Kidney (tissue), 14 donors: Measurements from ENCODE around the gene REV3L. TPM values are rescaled to one million over a fixed set of nuclear protein-coding genes. Genes with fewer than 3 reads are reported as not detected.

Source experiments
- DNase-seq, 5 donors: peaks; one replicate each; pipeline ENCODE4 v3.0.0-alpha.2; 2013 to 2020
- FAIRE-seq: peaks from 2 replicates; lab custom pipeline; 2012; peaks lifted over from hg19 to GRCh38; lab: Jason Lieb, UNC
- H3K27ac ChIP-seq, 2 donors: one replicate each; pipeline ENCODE4 v1.7.0; 2013; ENCODE audit warnings: low read depth in 2 of 2, low read length in 2 of 2, inconsistent platforms in 1 of 2
- H3K27me3 ChIP-seq: one replicate; pipeline ENCODE4 v1.7.1; 2013; ENCODE audit warnings: low read length, inconsistent platforms; ENCODE audit not compliant: control insufficient read depth, insufficient read depth
- H3K36me3 ChIP-seq, 3 donors: one replicate each; pipeline versions ENCODE4 v1.7.0 to v1.7.1; 2013; ENCODE audit warnings: low read length in 3 of 3, control low read depth in 1 of 3, inconsistent platforms in 1 of 3; ENCODE audit not compliant: insufficient read depth in 3 of 3, control insufficient read depth in 2 of 3
- H3K4me1 ChIP-seq, 3 donors: one replicate each; pipeline versions ENCODE4 v1.7.0 to v1.7.1; 2013; ENCODE audit warnings: low read length in 3 of 3, inconsistent platforms in 1 of 3, low read depth in 1 of 3; ENCODE audit not compliant: control insufficient read depth in 2 of 3, insufficient read depth in 2 of 3
- H3K4me3 ChIP-seq, 3 donors: one replicate each; pipeline versions ENCODE4 v1.7.0 to v1.8.1; 2013; ENCODE audit warnings: low read length in 3 of 3, control low read depth in 1 of 3, inconsistent platforms in 1 of 3
- H3K9ac ChIP-seq, 3 donors: one replicate each; pipeline versions ENCODE4 v1.7.0 to v1.7.1; 2013; ENCODE audit warnings: low read length in 3 of 3, control low read depth in 1 of 3, inconsistent platforms in 1 of 3
- H3K9me3 ChIP-seq, 3 donors: one replicate each; pipeline versions ENCODE4 v1.7.0 to v1.7.1; 2013; ENCODE audit warnings: low read length in 3 of 3, control low read depth in 1 of 3, inconsistent platforms in 1 of 3; ENCODE audit not compliant: control insufficient read depth in 2 of 3, insufficient read depth in 1 of 3
- intact Hi-C: fragments of 100-400 bp; cut with DNase I; formaldehyde crosslinking; loops from one replicate; pipeline ENCODE4 v1.11.1; 2022
- polyA plus RNA-seq: library from polyadenylated mRNA; stranded (reverse); fragments of 350-450 nt; fragmentation: Illumina TruSeq; extraction: RNeasy Lipid Tissue Mini Kit (QIAGEN cat#74804); gene quantifications from one replicate; pipeline ENCODE4 v1.2.3, GENCODE V29; 2014; ENCODE audit warnings: low read depth, low replicate concordance; ENCODE audit not compliant: insufficient read depth
- total RNA-seq: library from RNA; stranded (reverse); fragmentation: NEBNext Ultra II Directional; extraction: Animal tissue kit (Norgen Biotek cat#: 25700); gene quantifications from one replicate; pipeline ENCODE4 v1.2.1, GENCODE V29; 2021
- TF ChIP-seq, protein P1 (sequence below): IDR thresholded peaks from 3 replicates; pipeline ENCODE4 v1.5.1; 2012; ENCODE audit warnings: mild to moderate bottlenecking, moderate library complexity, borderline replicate concordance; ENCODE audit not compliant: insufficient read depth; ENCODE audit errors: extremely low read depth
- donor health status: control.
- donor health status: control.
- donor health status: control.
- donor health status: control.
- donor health status: control.
- donor health status: DM: yes; HTN: yes; CAD: no.
- donor health status: Normal renal cell carcinoma (clear cell type).

Gene REV3L
- total and polyA plus RNA-seq, 2 donors from 2014 or later = 4.4 to 30.0 TPM

- H3K27me3 ChIP-seq = no peaks in the 10 kb centered on the region
- intact Hi-C loops = no loop called here
- TF ChIP-seq, protein P1, sequence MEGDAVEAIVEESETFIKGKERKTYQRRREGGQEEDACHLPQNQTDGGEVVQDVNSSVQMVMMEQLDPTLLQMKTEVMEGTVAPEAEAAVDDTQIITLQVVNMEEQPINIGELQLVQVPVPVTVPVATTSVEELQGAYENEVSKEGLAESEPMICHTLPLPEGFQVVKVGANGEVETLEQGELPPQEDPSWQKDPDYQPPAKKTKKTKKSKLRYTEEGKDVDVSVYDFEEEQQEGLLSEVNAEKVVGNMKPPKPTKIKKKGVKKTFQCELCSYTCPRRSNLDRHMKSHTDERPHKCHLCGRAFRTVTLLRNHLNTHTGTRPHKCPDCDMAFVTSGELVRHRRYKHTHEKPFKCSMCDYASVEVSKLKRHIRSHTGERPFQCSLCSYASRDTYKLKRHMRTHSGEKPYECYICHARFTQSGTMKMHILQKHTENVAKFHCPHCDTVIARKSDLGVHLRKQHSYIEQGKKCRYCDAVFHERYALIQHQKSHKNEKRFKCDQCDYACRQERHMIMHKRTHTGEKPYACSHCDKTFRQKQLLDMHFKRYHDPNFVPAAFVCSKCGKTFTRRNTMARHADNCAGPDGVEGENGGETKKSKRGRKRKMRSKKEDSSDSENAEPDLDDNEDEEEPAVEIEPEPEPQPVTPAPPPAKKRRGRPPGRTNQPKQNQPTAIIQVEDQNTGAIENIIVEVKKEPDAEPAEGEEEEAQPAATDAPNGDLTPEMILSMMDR = no peak
- no peak overlapping the region for H3K9ac ChIP-seq
- H3K4me3 ChIP-seq = no peak overlapping the region
- peaks cover 0 to 2% (median 0%) of the 10 kb centered on the region in 3 donors for H3K4me1 ChIP-seq
- H3K9me3 ChIP-seq = peaks cover 3 to 4% (median 3%) of the 10 kb centered on the region in 3 donors
- no peak overlapping the region for H3K27ac ChIP-seq
- FAIRE-seq (no peak), DNase-seq (no peak)
- peaks cover 9 to 45% (median 13%) of the 10 kb centered on the region in 3 donors for H3K36me3 ChIP-seq
Measured at GRCh38 chr6:111274593-111275217, 208.3 kb downstream of the REV3L start.

- H3K36me3 ChIP-seq = peaks cover 4 to 36% (median 9%) of the 10 kb centered on the region in 3 donors
- FAIRE-seq (no peak), DNase-seq (no peak)
- H3K27ac ChIP-seq = no peak overlapping the region
- H3K9ac ChIP-seq = no peak overlapping the region
- intact Hi-C loops = no loop called here
- TF ChIP-seq, protein P1 = no peak
- H3K27me3 ChIP-seq = no peaks in the 10 kb centered on the region
- peaks cover 0 to 4% (median 3%) of the 10 kb centered on the region in 3 donors for H3K9me3 ChIP-seq
- peaks cover 0 to 4% (median 0%) of the 10 kb centered on the region in 3 donors for H3K4me1 ChIP-seq
- no peak overlapping the region for H3K4me3 ChIP-seq
Measured at GRCh38 chr6:111270121-111270520, 212.9 kb downstream of the REV3L start.

GRCh38 chr6:111269401-111269970 is 213.5 kb downstream of the REV3L start:
- Histone ChIP-seq H3K36me3 (peaks cover 4 to 30% (median 9%) of the 10 kb centered on the region in 3 donors), H3K9ac (no peak overlapping the region), H3K27ac (no peak overlapping the region), H3K4me3 (no peak overlapping the region), H3K9me3 (peaks cover 0 to 2% (median 0%) of the 10 kb centered on the region in 3 donors), H3K27me3 (no peaks in the 10 kb centered on the region), H3K4me1 (peaks cover 0 to 4% (median 0%) of the 10 kb centered on the region in 3 donors)
- TF ChIP-seq, protein P1 = no peak
- no peak for FAIRE-seq
- DNase-seq = no peak
- intact Hi-C loops = no loop called here
